HG02588 (cell line): Measurements from ENCODE around the gene PCMTD2.

Source experiments
- ATAC-seq: cut with Tn5 transposase; IDR thresholded peaks from one replicate; pipeline ENCODE4 v1.9.1; 2021; ENCODE audit warnings: mild to moderate bottlenecking, moderate library complexity; ENCODE audit not compliant: unreplicated experiment

Gene PCMTD2

DNA sequence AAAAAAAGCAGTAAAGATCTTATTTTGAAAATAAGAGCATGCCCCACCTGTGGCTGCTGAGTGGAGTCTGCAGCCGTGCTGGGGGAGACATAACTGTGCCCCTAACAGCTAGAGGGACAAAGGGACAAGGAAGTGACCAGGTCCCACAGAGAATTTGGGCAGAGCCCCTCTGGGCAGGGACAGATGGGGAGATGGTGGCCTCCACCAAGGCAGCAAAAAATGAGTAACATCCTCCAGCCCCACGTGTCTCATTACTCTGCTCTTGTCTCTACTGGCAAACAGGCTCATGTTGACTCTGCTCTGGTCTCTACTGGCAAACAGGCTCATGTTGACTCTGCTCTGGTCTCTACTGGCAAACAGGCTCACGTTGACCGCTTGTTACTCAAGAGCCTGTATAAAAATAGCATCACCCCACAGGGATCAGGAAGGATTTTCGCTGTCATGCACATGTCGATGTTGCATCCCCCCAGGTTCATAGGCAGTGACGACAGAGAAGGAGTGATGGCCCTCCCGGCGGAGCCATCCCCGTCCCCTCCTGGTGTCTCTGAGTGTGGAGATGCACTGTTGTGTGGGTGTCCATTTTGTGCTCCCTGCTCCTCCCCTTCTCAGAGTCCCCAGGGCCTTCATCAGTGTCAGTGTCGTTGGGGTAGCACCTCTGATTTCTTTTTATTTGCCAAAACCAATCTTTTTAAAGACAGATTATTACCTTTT, 17.3 kb upstream of the PCMTD2 start:
- no peak for ATAC-seq

DNA sequence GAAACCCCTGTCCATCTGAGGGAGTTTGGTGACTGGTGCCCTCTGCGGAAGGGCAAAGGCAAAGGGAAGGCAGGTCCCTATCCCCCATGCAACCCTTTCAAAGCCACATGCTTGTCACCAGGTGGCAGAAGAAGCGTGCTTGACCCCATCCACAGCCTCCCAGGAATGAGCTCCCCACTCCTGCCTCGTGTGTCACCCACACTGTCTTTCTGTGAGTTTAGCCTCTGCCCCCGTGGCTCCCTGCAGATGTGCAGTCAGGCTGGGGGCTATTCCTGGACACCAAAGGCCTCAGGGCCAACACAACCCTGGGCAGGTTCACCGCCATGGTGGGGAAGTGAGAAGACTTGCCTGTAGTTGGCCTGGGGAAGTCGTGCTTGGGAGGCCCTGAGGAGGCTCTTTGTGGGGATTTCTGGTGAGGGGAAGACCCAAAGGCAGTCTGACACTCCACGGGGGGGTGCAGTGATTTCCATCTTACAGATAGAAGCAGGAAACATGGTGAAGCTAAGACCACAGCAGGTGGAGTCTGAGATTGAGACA, 16.6 kb upstream of the PCMTD2 start:
- ATAC-seq, result no peak

DNA sequence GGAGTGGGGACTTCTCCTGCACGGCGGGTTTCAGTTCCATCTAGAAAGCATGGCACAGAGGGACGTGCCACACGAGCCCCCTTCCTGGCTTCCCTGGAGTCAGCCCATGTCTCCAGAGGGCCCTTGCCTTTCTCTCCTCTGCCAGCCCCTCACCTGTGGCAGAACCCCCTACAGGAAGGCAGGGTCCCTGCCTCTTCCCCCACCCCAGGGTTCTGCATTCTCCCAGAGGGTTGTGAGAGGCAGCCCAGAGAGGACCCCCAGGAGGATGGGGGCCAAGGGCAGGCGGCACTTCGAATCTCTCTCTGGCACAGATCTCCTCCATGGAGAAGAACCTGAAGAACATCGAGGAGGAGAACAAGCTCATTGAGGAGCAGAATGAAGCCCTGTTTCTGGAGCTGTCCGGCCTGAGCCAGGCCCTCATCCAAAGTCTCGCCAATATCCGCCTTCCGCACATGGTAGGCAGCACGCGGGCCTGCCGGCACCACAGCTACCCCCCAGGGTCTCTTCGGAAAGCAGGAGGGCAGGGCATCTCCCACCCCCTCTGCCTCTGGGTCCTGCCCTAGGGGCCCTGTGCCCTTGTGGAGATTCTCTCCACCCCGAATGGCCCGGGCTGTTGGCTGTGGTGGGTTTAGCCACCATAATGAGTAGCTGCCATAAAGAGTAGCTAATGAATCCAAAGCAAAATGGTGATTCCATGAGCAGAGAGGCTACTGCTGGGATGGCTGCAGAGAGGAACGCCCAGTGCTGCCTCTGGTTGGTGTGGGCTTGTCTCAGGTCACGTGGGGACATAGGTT, 15.9 kb upstream of the PCMTD2 start:
- no peak for ATAC-seq

DNA sequence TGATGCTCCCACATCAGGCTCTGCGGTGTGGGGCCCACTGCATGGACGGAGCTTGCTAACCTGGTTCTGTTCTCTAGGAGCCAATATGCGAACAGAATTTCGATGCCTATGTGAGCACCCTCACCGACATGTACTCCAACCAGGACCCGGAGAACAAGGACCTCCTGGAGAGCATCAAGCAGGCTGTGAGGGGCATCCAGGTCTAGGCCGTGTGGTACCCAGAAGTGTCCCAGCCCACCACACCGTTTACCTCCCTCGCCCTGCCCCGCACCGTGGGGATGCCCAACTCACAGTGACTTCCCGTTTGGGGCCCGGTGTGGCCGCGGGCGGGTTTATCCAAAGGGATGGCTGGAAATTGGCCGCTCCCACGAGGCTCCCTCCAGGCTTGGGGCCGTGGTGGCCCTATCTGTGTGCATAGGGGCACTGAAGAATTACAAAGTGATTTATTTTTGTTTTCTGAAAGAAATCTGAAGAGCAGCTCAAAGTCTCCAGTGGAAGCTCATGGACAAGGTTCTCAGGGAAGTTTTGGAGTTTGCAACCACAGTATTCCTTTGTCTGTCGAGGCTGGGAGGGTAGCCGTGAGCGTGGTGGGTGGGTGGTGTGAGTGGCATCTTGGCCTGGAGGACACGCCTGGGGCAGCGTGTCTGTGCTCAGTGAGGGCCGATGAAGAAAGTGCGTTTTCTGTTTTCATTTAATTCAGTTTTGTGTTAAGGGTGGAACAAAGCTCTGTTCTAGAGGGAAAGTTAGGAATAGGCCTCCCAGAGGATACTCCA, 15.1 kb upstream of the PCMTD2 start:
- ATAC-seq, result no peak

DNA sequence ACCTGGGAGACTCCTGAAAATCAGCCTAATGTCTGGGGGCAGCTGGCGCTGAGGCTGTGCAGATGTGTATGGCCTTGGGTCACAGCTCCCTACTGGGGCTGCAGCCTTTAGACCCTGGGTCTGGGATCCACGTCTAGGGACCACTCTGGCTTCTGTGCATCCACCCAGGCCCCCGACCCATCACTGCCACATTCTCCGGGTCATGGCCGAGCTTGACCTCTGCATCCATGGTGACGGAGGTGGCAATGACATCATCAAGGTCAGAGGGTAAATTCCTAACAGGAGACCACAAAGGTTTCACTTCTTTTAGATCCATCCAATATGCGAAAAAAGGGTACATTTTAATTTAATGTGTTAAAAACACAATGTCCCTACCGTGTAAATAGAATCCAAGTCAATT, 14.5 kb upstream of the PCMTD2 start:
- no peak for ATAC-seq

DNA sequence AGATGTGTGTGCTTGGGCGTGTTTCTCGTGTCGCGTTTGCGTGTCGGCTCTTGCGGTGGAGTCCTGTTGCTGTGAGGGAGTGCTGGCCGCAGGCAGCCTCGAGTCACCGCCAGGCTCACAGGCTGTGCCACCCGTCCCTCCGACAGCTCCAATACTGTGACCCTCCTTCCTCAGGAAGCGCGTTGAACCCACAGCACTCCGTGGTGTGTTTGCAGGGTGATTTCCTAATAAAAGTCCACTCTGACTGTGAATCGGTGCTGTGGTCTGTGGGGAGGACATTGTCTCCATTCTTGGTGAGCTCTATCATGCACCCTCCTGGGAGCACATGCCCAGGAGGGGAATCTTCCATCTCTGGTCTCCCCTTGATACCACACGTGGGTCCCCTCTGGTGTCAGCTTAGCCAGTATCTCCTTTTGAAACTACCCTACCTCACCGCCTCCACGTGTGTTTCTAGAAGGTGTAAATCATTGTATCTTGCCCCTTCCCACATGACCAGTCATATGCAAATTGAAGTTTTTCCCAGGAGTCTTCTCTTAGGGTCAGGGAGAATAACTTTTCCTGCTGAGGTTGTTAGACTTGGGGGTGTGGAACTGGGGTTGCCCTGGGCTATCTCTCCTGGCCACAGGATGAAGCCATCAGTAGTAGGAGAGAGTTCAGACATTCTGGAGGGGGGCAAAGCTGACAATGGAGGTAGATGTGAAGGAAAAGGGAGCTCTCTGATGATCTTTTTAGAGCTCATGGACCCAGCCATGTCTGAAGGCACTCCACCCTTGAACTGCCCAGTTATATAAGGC, 13.3 kb upstream of the PCMTD2 start:
- ATAC-seq, result no peak

DNA sequence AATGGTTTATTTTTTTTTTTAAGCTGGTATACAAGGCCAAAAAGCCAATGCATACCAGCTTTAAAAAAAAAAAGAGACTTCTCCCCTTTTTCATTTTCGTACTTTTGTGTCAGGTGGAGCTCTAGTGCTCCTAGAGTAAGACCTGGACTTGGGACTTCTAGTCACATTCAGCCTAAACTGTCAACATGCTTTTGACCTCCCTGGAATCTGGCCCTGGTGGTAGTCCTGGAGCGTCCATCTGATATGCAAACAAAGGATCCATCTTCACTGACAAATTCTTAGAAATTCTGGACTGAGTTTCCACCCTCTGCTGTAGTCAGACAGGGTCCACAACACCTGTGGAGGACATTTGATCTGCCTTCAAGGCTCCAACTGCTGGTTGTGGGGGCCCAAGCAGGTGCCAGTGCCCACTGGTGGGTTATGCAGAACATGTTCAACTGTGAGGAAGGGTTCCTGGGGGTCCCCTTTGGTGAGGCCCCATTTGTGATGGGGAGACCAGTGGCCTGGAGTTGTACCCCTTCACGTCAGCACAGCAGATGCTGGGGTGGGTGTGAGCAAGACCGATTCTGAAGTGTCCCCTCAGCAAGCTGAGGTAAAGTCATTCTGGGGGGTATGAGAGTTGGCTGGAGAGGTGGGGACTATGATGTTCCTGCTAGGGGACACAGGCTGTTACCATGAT, 12.6 kb upstream of the PCMTD2 start:
- ATAC-seq, result no peak

DNA sequence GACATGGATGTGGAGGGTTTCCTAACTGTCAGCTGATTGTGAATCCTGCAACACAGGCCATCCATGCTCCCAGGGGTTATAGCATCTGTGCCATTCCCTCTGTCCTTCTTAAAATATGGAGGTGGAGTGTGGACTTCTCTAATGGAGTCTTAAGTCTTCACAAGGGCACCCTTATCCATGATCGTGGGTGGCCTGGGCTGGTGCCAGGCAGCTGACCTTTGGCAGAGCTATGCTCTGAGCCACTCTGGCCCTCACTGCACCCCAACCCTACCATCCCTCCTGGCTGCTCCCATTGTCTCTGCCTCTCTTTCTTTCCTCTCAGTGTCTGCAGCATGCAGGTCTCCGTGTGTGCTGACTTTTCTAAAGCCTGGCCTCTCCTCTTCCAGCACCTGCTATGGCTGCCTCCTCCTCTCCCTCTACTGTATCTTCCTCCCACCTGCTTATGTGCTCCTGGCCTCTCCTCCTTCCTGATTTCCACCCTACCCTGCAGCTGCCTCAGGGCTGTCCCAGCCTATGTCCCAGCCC, 11.2 kb upstream of the PCMTD2 start:
- ATAC-seq, result no peak

DNA sequence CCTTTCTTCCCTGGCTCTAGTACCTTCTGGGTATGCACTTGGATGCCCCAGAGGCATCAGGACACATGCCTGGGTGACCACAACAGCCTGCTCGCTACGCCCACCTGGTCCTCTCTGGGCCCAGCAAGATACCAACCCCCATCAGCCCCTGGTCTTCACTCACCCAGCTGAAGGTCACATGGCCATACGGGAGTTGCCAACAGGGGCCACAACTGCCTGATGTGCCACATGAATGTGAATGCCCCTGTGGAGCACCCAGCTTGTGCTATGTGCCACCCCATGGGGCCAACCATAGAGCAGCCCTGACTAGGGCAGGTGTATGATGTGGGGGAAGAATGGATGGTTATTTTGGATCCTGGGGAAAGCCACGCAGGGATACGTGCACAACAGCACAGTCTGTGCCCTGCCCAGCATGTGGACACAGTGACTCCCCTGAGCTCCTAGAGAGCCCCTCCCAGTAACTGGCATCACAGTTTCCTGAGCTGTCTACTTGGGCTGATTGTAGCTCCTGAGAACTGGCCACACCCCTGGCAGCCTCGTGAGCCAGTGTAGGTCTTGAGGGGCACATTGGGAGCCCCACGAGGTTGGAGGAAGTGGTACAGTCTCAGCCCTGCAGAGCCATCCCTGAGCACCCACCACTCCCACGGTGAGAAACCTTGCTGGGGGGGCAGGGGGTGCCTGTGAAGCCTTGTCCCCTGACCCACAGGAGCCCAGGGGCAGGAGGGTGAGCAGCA, 10.5 kb upstream of the PCMTD2 start:
- ATAC-seq, result no peak

DNA sequence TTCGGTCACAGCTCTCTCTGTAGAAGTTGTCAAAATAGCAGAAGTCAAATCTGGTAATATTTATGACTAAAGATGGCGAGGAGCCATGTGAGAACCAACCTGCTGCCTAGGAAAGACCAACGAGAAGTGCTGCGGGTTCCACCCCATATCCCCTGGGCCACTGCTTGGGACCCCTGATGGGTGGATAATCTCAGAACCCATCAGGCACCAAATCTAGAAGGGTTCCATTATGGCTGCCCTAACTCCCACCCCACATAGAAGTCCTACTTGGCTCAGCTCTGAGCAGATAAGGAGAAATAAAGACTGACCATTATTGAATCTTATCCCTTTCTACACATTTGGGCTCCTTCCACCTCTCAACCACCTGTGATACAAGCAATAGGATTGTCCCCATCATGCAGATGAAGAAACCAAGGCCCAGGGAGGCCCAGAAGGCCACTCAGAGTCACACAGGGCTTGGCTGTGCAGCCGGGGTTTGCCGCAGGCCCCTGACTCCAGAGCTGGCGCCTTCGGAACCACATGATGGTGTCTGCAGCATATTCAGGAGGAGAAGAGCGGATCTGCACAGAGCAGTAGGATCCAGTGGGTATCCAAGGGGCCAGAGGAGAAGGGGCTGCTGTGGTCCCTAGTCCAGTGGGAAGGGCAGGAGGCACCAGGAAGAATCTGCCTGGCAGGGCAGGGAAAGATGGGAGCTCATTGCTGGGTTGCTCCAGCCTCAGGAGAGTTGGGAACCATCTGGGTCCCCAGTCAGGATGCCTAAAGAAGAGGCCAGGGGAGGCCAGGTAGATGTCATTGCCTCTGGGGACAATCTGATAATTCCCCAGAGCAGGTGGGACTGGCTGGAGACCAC, 9.6 kb upstream of the PCMTD2 start:
- no peak for ATAC-seq

DNA sequence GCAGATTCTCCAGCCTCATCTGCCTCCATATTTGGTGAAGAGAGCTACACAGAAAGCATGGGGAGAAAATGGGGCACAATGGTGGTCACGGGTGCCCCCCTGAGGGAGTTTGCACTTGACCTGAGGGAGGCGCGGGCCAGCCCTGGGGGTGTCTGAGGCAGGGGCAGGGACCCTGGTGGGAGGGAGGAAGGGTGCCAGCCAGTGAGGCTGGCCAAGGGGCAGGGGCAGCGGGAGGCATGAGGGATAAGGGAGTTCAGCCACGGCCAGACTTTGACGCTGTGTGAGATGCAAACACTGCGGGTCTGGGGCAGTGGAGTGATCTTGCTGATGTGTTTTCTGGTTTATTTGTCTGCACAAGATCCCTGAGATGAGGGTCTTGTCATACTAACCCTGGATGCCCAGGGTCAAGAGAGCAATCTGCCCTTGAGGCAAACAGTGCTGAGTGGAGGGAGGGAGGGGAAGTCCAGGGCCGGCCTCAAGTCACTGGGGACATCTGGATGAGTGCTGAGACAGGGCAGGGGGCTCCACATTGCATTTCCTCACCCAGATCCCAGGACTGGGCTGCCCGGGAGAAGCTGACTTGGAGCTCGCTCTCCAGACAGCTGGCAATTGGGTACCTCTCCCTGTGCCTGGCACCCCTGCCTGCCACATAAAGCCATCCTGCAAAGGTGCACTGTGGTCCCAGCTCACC, 8.8 kb upstream of the PCMTD2 start:
- ATAC-seq, result no peak

DNA sequence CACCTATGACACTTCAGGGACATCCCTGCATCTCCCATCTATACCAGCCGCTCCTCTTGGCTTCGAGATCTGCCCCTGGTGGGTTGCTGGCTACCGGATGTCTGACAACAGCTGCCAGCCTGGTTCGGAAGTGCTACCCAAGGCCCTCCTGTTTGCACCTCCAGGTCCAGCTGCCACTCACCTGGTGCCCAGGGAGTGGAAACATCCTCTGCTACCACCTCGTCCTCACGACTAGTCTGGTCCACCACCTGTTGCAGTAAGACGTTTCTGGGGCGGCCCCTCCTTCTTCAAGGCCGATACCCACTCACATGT, 8.3 kb upstream of the PCMTD2 start:
- no peak for ATAC-seq

DNA sequence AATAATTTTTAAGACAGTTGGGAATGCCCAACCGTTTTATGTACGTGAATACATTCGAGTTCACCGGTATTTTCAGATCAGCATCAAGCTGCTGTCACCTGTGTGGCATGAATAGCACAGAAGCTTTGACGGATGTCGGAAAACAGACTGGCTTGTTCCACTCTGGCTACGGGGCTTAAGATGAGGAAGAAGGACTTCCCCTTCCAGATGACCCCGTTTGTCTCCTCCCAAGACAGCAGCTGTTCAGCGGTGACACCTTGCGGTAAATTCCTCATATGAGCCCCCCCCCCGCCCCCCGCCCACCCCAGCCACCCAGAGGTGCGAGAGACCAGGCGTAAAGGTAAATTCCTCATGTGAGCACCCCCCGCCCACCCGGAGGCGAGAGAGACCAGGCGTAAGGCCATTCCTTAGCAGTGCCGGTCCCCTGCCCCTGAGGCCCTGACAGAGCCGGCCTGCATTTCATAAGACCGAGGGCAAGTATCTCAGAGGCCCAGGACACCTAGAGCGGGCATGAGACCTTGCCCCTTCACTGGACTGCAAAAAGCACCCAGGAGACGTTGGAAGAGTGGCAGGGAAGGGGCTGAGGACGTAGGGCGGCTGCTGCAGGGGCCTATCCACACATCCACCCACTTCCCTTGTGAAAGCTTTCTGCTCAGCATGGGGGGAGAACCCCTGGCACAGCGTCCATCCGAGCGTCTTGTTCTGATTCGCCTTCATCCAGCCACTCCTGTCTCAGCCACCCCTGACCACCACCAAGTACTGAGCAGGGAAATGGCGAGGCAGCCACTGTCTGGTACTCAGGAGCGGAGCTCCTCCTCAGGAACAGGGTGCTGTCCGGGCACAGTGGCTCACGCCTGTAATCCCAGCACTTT, 7.3 kb upstream of the PCMTD2 start:
- ATAC-seq, result no peak

DNA sequence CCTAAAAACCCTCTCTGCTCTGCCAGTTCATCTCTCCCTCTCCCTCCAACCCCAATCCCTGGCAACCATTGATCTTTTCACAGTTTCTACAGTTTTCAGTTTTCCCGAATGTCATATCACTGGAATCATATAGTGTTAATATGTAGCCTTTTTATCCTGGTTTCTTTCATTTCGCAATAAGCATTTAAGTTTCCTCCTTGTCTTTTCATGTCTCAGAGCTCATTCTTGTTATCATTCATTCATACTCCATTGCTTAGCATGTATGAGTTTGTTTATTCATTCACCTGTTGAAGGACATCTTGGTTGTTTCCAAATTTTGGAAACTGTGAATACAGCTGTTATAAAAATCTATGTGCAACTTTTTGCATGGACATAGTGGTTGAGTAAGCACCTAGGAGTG, 5.5 kb upstream of the PCMTD2 start:
- no peak for ATAC-seq

DNA sequence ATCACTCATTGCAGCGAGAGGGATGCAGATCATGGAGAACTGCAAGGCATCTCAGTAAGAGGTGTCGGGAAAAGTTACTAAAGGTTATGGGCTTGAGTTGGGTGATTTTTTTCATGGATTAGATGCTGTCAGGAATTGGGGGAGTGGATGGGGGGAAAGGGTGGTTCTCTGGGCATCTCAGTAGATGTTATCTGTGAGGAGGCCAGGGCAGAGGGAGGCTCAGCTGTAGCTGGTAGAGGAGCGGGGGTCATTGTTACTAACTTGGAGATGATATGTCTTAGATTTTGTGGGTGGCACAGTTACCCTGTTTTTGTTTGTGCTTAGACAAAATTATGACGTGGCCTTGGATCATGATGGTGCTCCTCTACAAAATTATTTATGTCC, 2.6 kb upstream of the PCMTD2 start:
- ATAC-seq, result no peak

DNA sequence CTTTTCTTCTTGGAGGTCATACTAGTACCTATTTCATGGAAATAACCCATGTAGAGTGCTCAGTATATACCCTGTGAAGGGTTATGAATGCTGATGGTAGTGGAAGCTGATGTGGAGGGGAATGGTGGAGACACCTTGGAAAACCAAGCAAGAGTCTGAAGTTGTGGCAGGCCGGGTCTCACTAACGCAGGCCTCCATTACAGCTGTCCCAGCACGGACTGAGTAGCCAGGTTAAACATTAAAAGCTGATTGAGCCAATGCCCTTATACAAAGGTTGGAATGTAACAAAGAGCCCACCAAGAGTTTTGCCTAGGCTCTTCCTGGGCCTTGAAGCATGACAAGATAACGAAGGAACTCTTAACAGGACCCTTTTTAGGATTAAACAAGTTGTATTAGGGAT, 2.1 kb upstream of the PCMTD2 start:
- ATAC-seq, result no peak

DNA sequence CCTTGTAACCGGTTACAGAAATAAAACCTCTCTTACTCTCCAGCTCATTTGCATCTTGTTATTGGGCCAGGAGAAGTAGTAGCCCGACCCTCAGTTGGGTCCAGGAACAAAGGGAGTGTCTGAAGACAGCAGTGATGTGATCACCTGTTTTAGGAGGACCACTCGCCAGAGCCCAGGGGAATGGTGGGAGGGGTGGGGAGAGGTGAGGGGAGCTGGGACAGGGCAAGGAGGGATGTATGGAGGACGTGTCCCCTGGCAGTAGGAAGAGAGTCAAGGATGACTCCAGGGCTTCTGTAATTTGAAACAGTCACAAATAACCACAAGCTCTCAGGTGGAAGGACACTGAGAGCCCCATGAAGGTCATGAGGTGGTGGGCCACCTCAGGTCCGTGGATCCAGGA, 1.4 kb upstream of the PCMTD2 start:
- ATAC-seq, result no peak
